SK-N-SH treated with all-trans-retinoic acid at 6 μM for 48 hours (cell line): ENCODE data around the gene ART5.

ENCODE experiments used
- ARNTL ChIP-seq: fragments of 450-650 bp; formaldehyde crosslinking; IDR thresholded peaks from 2 replicates; pipeline ENCODE4 v1.5.0; 2020; ENCODE audit warnings: low read depth, mild to moderate bottlenecking, moderate library complexity, borderline replicate concordance
- CSDC2 ChIP-seq: fragments of 250-450 bp; sonication (Bioruptor Pico); IDR thresholded peaks from 2 replicates; pipeline ENCODE4 v1.5.0; 2020; ENCODE audit warnings: mild to moderate bottlenecking, moderate library complexity
- ESRRG ChIP-seq: fragments of 250-450 bp; sonication (Bioruptor Pico); IDR thresholded peaks from 2 replicates; pipeline ENCODE4 v1.6.1; 2021; ENCODE audit warnings: mild to moderate bottlenecking
- ISL1 ChIP-seq: fragments of 250-450 bp; sonication (Bioruptor Pico); IDR thresholded peaks from 2 replicates; pipeline ENCODE4 v2.1.2; 2022; ENCODE audit warnings: mild to moderate bottlenecking, moderate library complexity
- OSR1 ChIP-seq: fragments of 250-450 bp; sonication (Bioruptor Pico); IDR thresholded peaks from 2 replicates; pipeline ENCODE4 v1.8.0; 2022; ENCODE audit warnings: moderate library complexity, mild to moderate bottlenecking, inconsistent platforms
- PATZ1 ChIP-seq: fragments of 250-450 bp; sonication (Bioruptor Pico); IDR thresholded peaks from 2 replicates; pipeline ENCODE4 v1.8.0; 2020; ENCODE audit warnings: mild to moderate bottlenecking, moderate library complexity, borderline replicate concordance
- PPARA ChIP-seq: fragments of 250-450 bp; sonication (Bioruptor Pico); IDR thresholded peaks from 2 replicates; pipeline ENCODE4 v1.5.0; 2020; ENCODE audit warnings: mild to moderate bottlenecking, borderline replicate concordance
- TCF4 ChIP-seq: fragments of 250-450 bp; sonication (Bioruptor Pico); IDR thresholded peaks from 2 replicates; pipeline ENCODE4 v1.8.0; 2021; ENCODE audit warnings: mild to moderate bottlenecking, moderate library complexity, borderline replicate concordance
- ZFP30 ChIP-seq: fragments of 450-650 bp; formaldehyde crosslinking; IDR thresholded peaks from 2 replicates; pipeline ENCODE4 v1.5.0; 2022; ENCODE audit warnings: mild to moderate bottlenecking, moderate library complexity
- ZNF70 ChIP-seq: fragments of 450-650 bp; formaldehyde crosslinking; IDR thresholded peaks from 2 replicates; pipeline ENCODE4 v1.5.0; 2020; ENCODE audit warnings: mild to moderate bottlenecking, moderate library complexity
- TF ChIP-seq, protein P1 (sequence below): fragments of 250-450 bp; sonication (Bioruptor Pico); IDR thresholded peaks from 2 replicates; pipeline ENCODE4 v1.5.1; 2020; ENCODE audit warnings: low read depth, mild to moderate bottlenecking, moderate library complexity
- TF ChIP-seq, protein P2 (sequence below): fragments of 250-450 bp; sonication (Bioruptor Pico); IDR thresholded peaks from 2 replicates; pipeline ENCODE4 v1.5.1; 2021; ENCODE audit warnings: mild to moderate bottlenecking, moderate library complexity

DNA sequence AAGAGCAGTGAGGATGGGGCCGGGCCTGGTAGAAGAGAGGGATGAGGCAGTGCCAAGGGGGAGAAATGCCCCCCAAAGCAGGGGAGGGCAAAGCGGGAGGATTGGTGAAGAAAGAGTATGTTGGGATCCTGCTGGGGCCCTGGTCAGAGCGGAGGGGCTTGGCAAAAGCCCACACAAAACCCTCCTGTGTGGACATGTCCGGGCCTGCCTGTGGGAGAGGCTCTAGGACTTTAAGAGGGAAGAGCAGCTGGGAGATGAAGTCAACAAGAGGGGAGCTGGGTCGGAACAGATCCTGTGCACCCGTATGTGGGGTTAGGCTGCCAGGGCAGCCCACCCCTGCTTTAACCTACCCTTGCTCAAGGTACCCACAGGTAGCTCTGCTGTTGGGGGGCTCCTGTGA, 25.8 kb downstream of the ART5 start:
- TF ChIP-seq ZFP30 (CRISPR knock-in tag) (no peak), ESRRG (CRISPR knock-in tag) (no peak), TCF4 (CRISPR knock-in tag) (no peak), PATZ1 (no peak), ISL1 (no peak), ARNTL (CRISPR knock-in tag) (no peak), ZNF70 (CRISPR knock-in tag) (no peak), PPARA (no peak), CSDC2 (no peak), OSR1 (CRISPR knock-in tag) (no peak)
- TF ChIP-seq, protein P1, sequence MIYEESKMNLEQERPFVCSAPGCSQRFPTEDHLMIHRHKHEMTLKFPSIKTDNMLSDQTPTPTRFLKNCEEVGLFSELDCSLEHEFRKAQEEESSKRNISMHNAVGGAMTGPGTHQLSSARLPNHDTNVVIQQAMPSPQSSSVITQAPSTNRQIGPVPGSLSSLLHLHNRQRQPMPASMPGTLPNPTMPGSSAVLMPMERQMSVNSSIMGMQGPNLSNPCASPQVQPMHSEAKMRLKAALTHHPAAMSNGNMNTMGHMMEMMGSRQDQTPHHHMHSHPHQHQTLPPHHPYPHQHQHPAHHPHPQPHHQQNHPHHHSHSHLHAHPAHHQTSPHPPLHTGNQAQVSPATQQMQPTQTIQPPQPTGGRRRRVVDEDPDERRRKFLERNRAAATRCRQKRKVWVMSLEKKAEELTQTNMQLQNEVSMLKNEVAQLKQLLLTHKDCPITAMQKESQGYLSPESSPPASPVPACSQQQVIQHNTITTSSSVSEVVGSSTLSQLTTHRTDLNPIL (CRISPR knock-in tag) = no peak
- TF ChIP-seq, protein P2, sequence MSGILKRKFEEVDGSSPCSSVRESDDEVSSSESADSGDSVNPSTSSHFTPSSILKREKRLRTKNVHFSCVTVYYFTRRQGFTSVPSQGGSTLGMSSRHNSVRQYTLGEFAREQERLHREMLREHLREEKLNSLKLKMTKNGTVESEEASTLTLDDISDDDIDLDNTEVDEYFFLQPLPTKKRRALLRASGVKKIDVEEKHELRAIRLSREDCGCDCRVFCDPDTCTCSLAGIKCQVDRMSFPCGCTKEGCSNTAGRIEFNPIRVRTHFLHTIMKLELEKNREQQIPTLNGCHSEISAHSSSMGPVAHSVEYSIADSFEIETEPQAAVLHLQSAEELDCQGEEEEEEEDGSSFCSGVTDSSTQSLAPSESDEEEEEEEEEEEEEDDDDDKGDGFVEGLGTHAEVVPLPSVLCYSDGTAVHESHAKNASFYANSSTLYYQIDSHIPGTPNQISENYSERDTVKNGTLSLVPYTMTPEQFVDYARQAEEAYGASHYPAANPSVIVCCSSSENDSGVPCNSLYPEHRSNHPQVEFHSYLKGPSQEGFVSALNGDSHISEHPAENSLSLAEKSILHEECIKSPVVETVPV = no peak
